ENCODE results near the gene TMEM178B. TPM values are rescaled to one million over a fixed set of nuclear protein-coding genes. Genes with fewer than 3 reads are reported as not detected.
"Not testable (repeated sequence)": the region's sequence is repeated elsewhere in the genome, so short reads cannot be mapped to it uniquely, and the experiment has no call there.

TMEM178B gene
- total and polyA plus RNA-seq, 9 donors = 0.40 to 1.1 (median 0.58) TPM

DNA sequence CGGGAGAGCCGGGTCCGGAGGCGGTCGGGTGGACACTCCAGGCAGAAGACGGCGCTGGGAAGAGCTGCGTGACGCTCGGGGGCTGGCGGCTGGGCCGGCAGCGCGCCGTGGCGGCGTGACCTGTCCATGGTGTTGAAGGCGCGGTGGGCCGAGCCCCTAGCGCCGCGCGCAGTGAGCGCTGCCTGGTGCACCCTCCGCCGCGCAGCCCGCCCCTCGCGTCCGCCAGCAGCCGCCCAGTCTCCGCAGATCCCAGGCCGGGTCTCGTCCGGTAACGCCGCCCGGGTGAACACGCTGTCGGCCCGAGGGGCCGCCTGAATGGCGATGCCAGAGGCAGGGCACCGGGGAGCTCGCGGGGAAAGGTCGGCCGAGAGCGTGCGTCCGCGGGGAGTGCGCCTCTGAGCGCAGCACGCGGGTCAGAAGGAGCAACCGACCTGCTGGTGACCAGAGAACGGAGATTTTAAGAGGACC lies 657 bp upstream of the TMEM178B start:
- Histone ChIP-seq H3K27me3 (ENCODE audit: control insufficient read depth, insufficient read depth, low read length) (peaks cover 60% of the 10 kb centered on the region), H3K4me1 (ENCODE audit: control insufficient read depth, insufficient read depth, low read length) (peaks cover 31% of the 10 kb centered on the region)

GRCh38 chr7:141074162-141074991 lies 513 bp downstream of the TMEM178B start:
- H3K4me1 ChIP-seq (ENCODE audit: control insufficient read depth, insufficient read depth, low read length) = peaks cover 31% of the 10 kb centered on the region
- no peaks in the 10 kb centered on the region for H3K9me3 ChIP-seq (replicated peaks; ENCODE audit: control insufficient read depth, low read depth, low read length)
- peaks cover 60% of the 10 kb centered on the region for H3K27me3 ChIP-seq (ENCODE audit: control insufficient read depth, insufficient read depth, low read length)
- no peak for DNase-seq
- WGBS (ENCODE audit: insufficient coverage) = under 1% methylated on average over 71 of the region's 75 CpGs
- no peak overlapping the region for H3K27ac ChIP-seq (ENCODE audit: low read length)
- no peaks in the 10 kb centered on the region for H3K36me3 ChIP-seq (ENCODE audit: control insufficient read depth, insufficient read depth, low read length)
- H3K4me3 ChIP-seq (ENCODE audit: low read length) = peak overlapping the region; percentile 2

More for the DNA sequence above, 657 bp upstream of the TMEM178B start:
- 1% methylated on average over 60 of the region's 60 CpGs for WGBS (ENCODE audit: insufficient coverage)
- Histone ChIP-seq H3K9me3 (replicated peaks; ENCODE audit: control insufficient read depth, low read depth, low read length) (no peaks in the 10 kb centered on the region), H3K36me3 (ENCODE audit: control insufficient read depth, insufficient read depth, low read length) (no peaks in the 10 kb centered on the region), H3K4me3 (ENCODE audit: low read length) (peak overlapping the region; percentile 29), H3K27ac (ENCODE audit: low read length) (no peak overlapping the region)
- peak; percentile 56 for DNase-seq

GRCh38 chr7:141074997-141075396 lies 1.1 kb downstream of the TMEM178B start:
- no peaks in the 10 kb centered on the region for H3K9me3 ChIP-seq (replicated peaks; ENCODE audit: control insufficient read depth, low read depth, low read length)
- no peak overlapping the region for H3K4me3 ChIP-seq (ENCODE audit: low read length)
- peaks cover 60% of the 10 kb centered on the region for H3K27me3 ChIP-seq (ENCODE audit: control insufficient read depth, insufficient read depth, low read length)
- peaks cover 31% of the 10 kb centered on the region for H3K4me1 ChIP-seq (ENCODE audit: control insufficient read depth, insufficient read depth, low read length)
- DNase-seq = no peak
- no CpG with 5 or more reads among the region's 4 CpGs for WGBS (ENCODE audit: insufficient coverage)
- no peaks in the 10 kb centered on the region for H3K36me3 ChIP-seq (ENCODE audit: control insufficient read depth, insufficient read depth, low read length)
- H3K27ac ChIP-seq (ENCODE audit: low read length) = no peak overlapping the region

- Histone ChIP-seq H3K36me3 (ENCODE audit: control insufficient read depth, insufficient read depth, low read length) (no peaks in the 10 kb centered on the region), H3K4me1 (ENCODE audit: control insufficient read depth, insufficient read depth, low read length) (peaks cover 28% of the 10 kb centered on the region), H3K27me3 (ENCODE audit: control insufficient read depth, insufficient read depth, low read length) (peaks cover 50% of the 10 kb centered on the region), H3K27ac (ENCODE audit: low read length) (no peak overlapping the region), H3K9me3 (replicated peaks; ENCODE audit: control insufficient read depth, low read depth, low read length) (no peaks in the 10 kb centered on the region), H3K4me3 (ENCODE audit: low read length) (no peak overlapping the region)
- DNase-seq = no peak
- 30% methylated on average over 3 of the region's 3 CpGs for WGBS (ENCODE audit: insufficient coverage)
Observed at GRCh38 chr7:141076377-141076776, 2.5 kb downstream of the TMEM178B start.

DNA sequence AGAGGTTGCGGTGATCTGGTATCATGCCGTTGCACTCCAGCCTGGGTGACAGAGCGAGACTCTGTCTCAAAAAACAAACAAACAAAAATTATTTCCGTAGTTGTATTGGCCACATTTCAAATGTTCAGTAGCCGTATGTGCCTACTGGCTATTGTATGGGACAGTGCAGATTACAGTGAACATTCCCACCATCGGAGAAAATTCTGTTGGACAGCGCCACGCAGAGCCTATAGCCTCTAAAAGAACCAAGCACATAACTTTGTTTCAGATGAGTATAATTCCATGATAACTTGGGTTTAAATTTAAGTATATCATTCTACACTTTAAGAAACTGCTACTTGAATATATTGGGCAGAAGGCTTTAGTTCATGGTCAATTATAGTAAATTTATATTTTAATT lies 5.4 kb downstream of the TMEM178B start:
- no peak for DNase-seq
- no peak overlapping the region for H3K4me3 ChIP-seq (ENCODE audit: low read length)
- WGBS (ENCODE audit: insufficient coverage) = 70% methylated on average over 2 of the region's 8 CpGs
- peaks cover 23% of the 10 kb centered on the region for H3K27me3 ChIP-seq (ENCODE audit: control insufficient read depth, insufficient read depth, low read length)
- H3K4me1 ChIP-seq (ENCODE audit: control insufficient read depth, insufficient read depth, low read length) = peaks cover 6% of the 10 kb centered on the region
- H3K36me3 ChIP-seq (ENCODE audit: control insufficient read depth, insufficient read depth, low read length) = no peaks in the 10 kb centered on the region
- H3K9me3 ChIP-seq (replicated peaks; ENCODE audit: control insufficient read depth, low read depth, low read length) = no peaks in the 10 kb centered on the region
- H3K27ac ChIP-seq (ENCODE audit: low read length) = no peak overlapping the region

GRCh38 chr7:141089490-141089889 lies 15.6 kb downstream of the TMEM178B start:
- not testable (repeated sequence) for H3K27me3 ChIP-seq (ENCODE audit: control insufficient read depth, insufficient read depth, low read length); DNase-seq; H3K9me3 ChIP-seq (replicated peaks; ENCODE audit: control insufficient read depth, low read depth, low read length); H3K27ac ChIP-seq (ENCODE audit: low read length); H3K4me1 ChIP-seq (ENCODE audit: control insufficient read depth, insufficient read depth, low read length); H3K4me3 ChIP-seq (ENCODE audit: low read length); H3K36me3 ChIP-seq (ENCODE audit: control insufficient read depth, insufficient read depth, low read length)
- WGBS (ENCODE audit: insufficient coverage) = no CpG with 5 or more reads among the region's 2 CpGs

- Histone ChIP-seq H3K27ac (ENCODE audit: low read length) (no peak overlapping the region), H3K27me3 (ENCODE audit: control insufficient read depth, insufficient read depth, low read length) (no peaks in the 10 kb centered on the region), H3K36me3 (ENCODE audit: control insufficient read depth, insufficient read depth, low read length) (no peaks in the 10 kb centered on the region), H3K4me3 (ENCODE audit: low read length) (no peak overlapping the region), H3K4me1 (ENCODE audit: control insufficient read depth, insufficient read depth, low read length) (no peaks in the 10 kb centered on the region), H3K9me3 (replicated peaks; ENCODE audit: control insufficient read depth, low read depth, low read length) (no peaks in the 10 kb centered on the region)
- no peak for DNase-seq
- WGBS (ENCODE audit: insufficient coverage) = no CpG with 5 or more reads among the region's 3 CpGs
Observed at GRCh38 chr7:141094336-141095070, 20.6 kb downstream of the TMEM178B start.

DNA sequence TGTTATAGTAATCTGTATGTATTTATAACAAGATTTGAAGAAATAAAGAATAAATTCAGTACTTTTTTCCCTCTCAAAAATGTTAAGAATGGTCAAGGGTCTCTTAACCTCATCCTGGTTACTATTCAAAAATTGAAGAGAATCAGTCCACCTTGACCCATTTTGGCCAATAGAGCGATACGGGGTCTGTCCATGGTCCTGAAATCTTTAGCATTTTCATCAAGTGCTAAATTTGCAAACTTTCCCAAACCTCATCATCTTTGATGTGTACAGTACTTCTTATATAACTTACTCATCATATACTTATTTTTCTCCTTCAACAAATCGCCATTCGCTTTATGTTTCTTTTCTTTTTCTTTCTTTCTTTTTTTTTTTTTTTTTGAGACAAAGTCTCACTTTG lies 23.6 kb downstream of the TMEM178B start:
- Histone ChIP-seq H3K27me3 (ENCODE audit: control insufficient read depth, insufficient read depth, low read length) (no peaks in the 10 kb centered on the region), H3K36me3 (ENCODE audit: control insufficient read depth, insufficient read depth, low read length) (no peaks in the 10 kb centered on the region), H3K9me3 (replicated peaks; ENCODE audit: control insufficient read depth, low read depth, low read length) (no peaks in the 10 kb centered on the region), H3K4me3 (ENCODE audit: low read length) (no peak overlapping the region), H3K27ac (ENCODE audit: low read length) (no peak overlapping the region), H3K4me1 (ENCODE audit: control insufficient read depth, insufficient read depth, low read length) (no peaks in the 10 kb centered on the region)
- 40% methylated on average over 3 of the region's 4 CpGs for WGBS (ENCODE audit: insufficient coverage)
- peak; percentile 13 for DNase-seq

- WGBS (ENCODE audit: insufficient coverage) = no CpG with 5 or more reads among the region's 2 CpGs
- no peaks in the 10 kb centered on the region for H3K4me1 ChIP-seq (ENCODE audit: control insufficient read depth, insufficient read depth, low read length)
- no peaks in the 10 kb centered on the region for H3K9me3 ChIP-seq (replicated peaks; ENCODE audit: control insufficient read depth, low read depth, low read length)
- no peak for DNase-seq
- no peaks in the 10 kb centered on the region for H3K27me3 ChIP-seq (ENCODE audit: control insufficient read depth, insufficient read depth, low read length)
- H3K27ac ChIP-seq (ENCODE audit: low read length) = no peak overlapping the region
- no peak overlapping the region for H3K4me3 ChIP-seq (ENCODE audit: low read length)
- no peaks in the 10 kb centered on the region for H3K36me3 ChIP-seq (ENCODE audit: control insufficient read depth, insufficient read depth, low read length)
Observed at GRCh38 chr7:141102436-141102835, 28.6 kb downstream of the TMEM178B start.

- 25% methylated on average over 2 of the region's 4 CpGs for WGBS (ENCODE audit: insufficient coverage)
- Histone ChIP-seq H3K36me3 (ENCODE audit: control insufficient read depth, insufficient read depth, low read length) (no peaks in the 10 kb centered on the region), H3K9me3 (replicated peaks; ENCODE audit: control insufficient read depth, low read depth, low read length) (no peaks in the 10 kb centered on the region)
Observed at GRCh38 chr7:141103847-141104429, 30.1 kb downstream of the TMEM178B start.

More at GRCh38 chr7:141103847-141104429, 30.1 kb downstream of the TMEM178B start:
- H3K4me1 ChIP-seq (ENCODE audit: control insufficient read depth, insufficient read depth, low read length) = no peaks in the 10 kb centered on the region
- DNase-seq = no peak
- H3K4me3 ChIP-seq (ENCODE audit: low read length) = no peak overlapping the region
- H3K27ac ChIP-seq (ENCODE audit: low read length) = no peak overlapping the region
- H3K27me3 ChIP-seq (ENCODE audit: control insufficient read depth, insufficient read depth, low read length) = no peaks in the 10 kb centered on the region
